SK-N-SH (cell line): Measurements from ENCODE around the gene GALNT18. TPM values are rescaled to one million over a fixed set of nuclear protein-coding genes. Genes with fewer than 3 reads are reported as not detected.

Source experiments
- CTCF ChIA-PET: fragments of 300-600, 350-600 bp; formaldehyde crosslinking; extraction: SDS; loops from one replicate; lab custom pipeline; 2021; lab: Yijun Ruan, JAX
- POLR2A ChIA-PET: fragments of 350-600 bp; sonication (Branson Sonifier 250); formaldehyde crosslinking; extraction: SDS; loops from one replicate; lab custom pipeline; 2020; ENCODE audit warnings: antibody characterized with exemption, inconsistent platforms; lab: Yijun Ruan, JAX
- DNase-seq: peaks from one replicate; pipeline ENCODE4 v3.0.0; 2012
- H2AFZ ChIP-seq: fragments of 200-600 bp; sonication (generic); 2 replicates; pipeline ENCODE4 v1.8.1; 2016; ENCODE audit warnings: antibody characterized with exemption, mild to moderate bottlenecking, low read depth
- H3F3A ChIP-seq: fragments of 200-600 bp; sonication (generic); replicated peaks from 2 replicates; pipeline ENCODE3; 2016; ENCODE audit warnings: antibody characterized with exemption, mild to moderate bottlenecking; ENCODE audit not compliant: insufficient read depth
- H3K27ac ChIP-seq, 2 experiments: fragments of 200-500 bp in 1 of 2; fragments of 200-600 bp in 1 of 2; sonication (Bioruptor generic) in 1 of 2; sonication (generic), shearing (Covaris generic) in 1 of 2; 2 replicates each; pipeline versions ENCODE4 v1.5.1 to v1.6.1; 2014 to 2016; ENCODE audit warnings: low read depth in 2 of 2, inconsistent platforms in 1 of 2, low read length in 1 of 2, mild to moderate bottlenecking in 1 of 2, mixed read lengths in 1 of 2
- H3K27me3 ChIP-seq: fragments of 200-600 bp; sonication (generic), shearing (Covaris generic); 2 replicates; pipeline ENCODE4 v1.6.1; 2016; ENCODE audit warnings: mixed run types; ENCODE audit not compliant: insufficient read depth
- H3K36me3 ChIP-seq, 2 experiments: fragments of 200-500 bp in 1 of 2; fragments of 200-600 bp in 1 of 2; sonication (Bioruptor generic) in 1 of 2; sonication (generic) in 1 of 2; replicated peaks in 1 of 2; 2 replicates each; pipeline versions ENCODE3 to v1.5.1; 2014 to 2016; ENCODE audit warnings: low read length in 1 of 2, mild to moderate bottlenecking in 1 of 2; ENCODE audit not compliant: insufficient read depth in 2 of 2, control insufficient read depth in 1 of 2
- H3K4me1 ChIP-seq, 2 experiments: fragments of 200-500 bp in 1 of 2; fragments of 200-600 bp in 1 of 2; sonication (Bioruptor generic) in 1 of 2; sonication (generic), shearing (Covaris generic) in 1 of 2; 2 replicates each; pipeline versions ENCODE4 v1.5.1 to v1.6.1; 2014 to 2016; ENCODE audit warnings: low read depth in 1 of 2, low read length in 1 of 2, mixed run types in 1 of 2; ENCODE audit not compliant: insufficient read depth in 2 of 2, control insufficient read depth in 1 of 2
- H3K4me2 ChIP-seq: fragments of 200-600 bp; sonication (generic), shearing (Covaris generic); 2 replicates; pipeline ENCODE4 v1.6.1; 2017; ENCODE audit warnings: mixed run types
- H3K4me3 ChIP-seq, 2 experiments: fragments of 200-500 bp in 1 of 2; fragments of 200-600 bp in 1 of 2; sonication (Bioruptor generic) in 1 of 2; sonication (generic), shearing (Covaris generic) in 1 of 2; 2 replicates each; pipeline versions ENCODE4 v1.5.1 to v1.8.1; 2014 to 2016; ENCODE audit warnings: low read depth in 2 of 2, inconsistent platforms in 1 of 2, low read length in 1 of 2, mild to moderate bottlenecking in 1 of 2, mixed read lengths in 1 of 2, moderate library complexity in 1 of 2
- H3K79me2 ChIP-seq: fragments of 200-600 bp; sonication (generic); 2 replicates; pipeline ENCODE4 v1.8.1; 2017; ENCODE audit warnings: mild to moderate bottlenecking; ENCODE audit not compliant: insufficient read depth
- H3K9ac ChIP-seq: fragments of 200-600 bp; sonication (generic); 2 replicates; pipeline ENCODE4 v1.6.1; 2017; ENCODE audit warnings: mixed run types
- H3K9me2 ChIP-seq: fragments of 200-600 bp; sonication (generic); 2 replicates; pipeline ENCODE4 v1.6.1; 2017; ENCODE audit warnings: mixed run types
- H3K9me3 ChIP-seq: fragments of 200-600 bp; sonication (generic); 2 replicates; pipeline ENCODE4 v1.6.1; 2017; ENCODE audit warnings: mixed run types, mild to moderate bottlenecking, moderate library complexity
- H4K20me1 ChIP-seq: fragments of 200-600 bp; sonication (generic); 2 replicates; pipeline ENCODE4 v1.6.1; 2017; ENCODE audit warnings: mild to moderate bottlenecking, mixed run types; ENCODE audit not compliant: insufficient read depth
- CHD2 ChIP-seq: fragments of 150-350 bp; IDR thresholded peaks from 2 replicates; pipeline ENCODE4 v1.6.1; 2018; ENCODE audit warnings: low read length; ENCODE audit not compliant: partially characterized antibody
- EP300 ChIP-seq, 2 experiments: IDR thresholded peaks; 2 replicates each; pipeline versions ENCODE4 v1.4.0 to v1.6.1; 2012; ENCODE audit warnings: borderline replicate concordance in 1 of 2, low read depth in 1 of 2, low read length in 1 of 2
- EZH2phosphoT487 ChIP-seq: fragments of 200-600 bp; sonication (generic); IDR thresholded peaks from 2 replicates; pipeline ENCODE4 v1.6.1; 2017; ENCODE audit warnings: low read depth, mixed run types, mild to moderate bottlenecking, antibody characterized with exemption, moderate library complexity, borderline replicate concordance
- FOXJ3 ChIP-seq: sonication (generic); formaldehyde crosslinking; IDR thresholded peaks from 2 replicates; pipeline ENCODE4 v1.5.1; 2020; ENCODE audit warnings: mild to moderate bottlenecking, missing genetic modification reagents
- FOXM1 ChIP-seq: IDR thresholded peaks from 2 replicates; pipeline ENCODE4 v1.4.0; 2012; ENCODE audit warnings: low read depth, mild to moderate bottlenecking
- GABPA ChIP-seq: IDR thresholded peaks from 2 replicates; pipeline ENCODE4 v1.4.0; 2012; ENCODE audit warnings: low read depth, mild to moderate bottlenecking
- JUND ChIP-seq: IDR thresholded peaks from 2 replicates; pipeline ENCODE4 v1.4.0; 2012
- MEF2A ChIP-seq: IDR thresholded peaks from 2 replicates; pipeline ENCODE4 v1.4.0; 2012; ENCODE audit warnings: low read depth, borderline replicate concordance
- NFIC ChIP-seq: IDR thresholded peaks from 2 replicates; pipeline ENCODE4 v1.4.0; 2012; ENCODE audit warnings: borderline replicate concordance
- NRF1 ChIP-seq: IDR thresholded peaks from 2 replicates; pipeline ENCODE4 v1.6.1; 2012; ENCODE audit warnings: low read depth, mild to moderate bottlenecking, low read length
- RFX5 ChIP-seq: IDR thresholded peaks from 2 replicates; pipeline ENCODE4 v1.6.1; 2012; ENCODE audit warnings: mild to moderate bottlenecking, improper control_type of control experiment, low read length
- SIN3A ChIP-seq: IDR thresholded peaks from 2 replicates; pipeline ENCODE4 v1.6.1; 2012; ENCODE audit warnings: low read depth, mild to moderate bottlenecking, low read length, moderate library complexity, borderline replicate concordance
- TEAD4 ChIP-seq: IDR thresholded peaks from 2 replicates; pipeline ENCODE4 v1.4.0; 2012; ENCODE audit warnings: mild to moderate bottlenecking, borderline replicate concordance; ENCODE audit not compliant: insufficient read depth
- WGBS: methylation state at CpG from one replicate; pipeline ENCODE4 v1.1.6; 2017; ENCODE audit warnings: low lambda C conversion rate; 5-methylcytosine and 5-hydroxymethylcytosine counted together
- polyA plus RNA-seq, 3 experiments: library from polyadenylated mRNA; depleted of rRNA; stranded (reverse); fragments of >200 nt; gene quantifications; 2 replicates each; pipeline ENCODE4 v1.2.3, GENCODE V29; 2012
- TF ChIP-seq, protein P1 (sequence below): IDR thresholded peaks from 2 replicates; pipeline ENCODE4 v1.4.0; 2012; ENCODE audit warnings: low read depth
- TF ChIP-seq, protein P2 (sequence below): fragments of 150-350 bp; IDR thresholded peaks from 2 replicates; pipeline ENCODE4 v1.6.1; 2017; ENCODE audit warnings: antibody characterized with exemption, low read length, low read depth, borderline replicate concordance
- TF ChIP-seq, protein P3 (sequence below): fragments of 200-600 bp; sonication (generic); IDR thresholded peaks from 2 replicates; pipeline ENCODE4 v1.6.1; 2017; ENCODE audit warnings: antibody characterized with exemption, mild to moderate bottlenecking, moderate library complexity
- TF ChIP-seq, protein P4 (sequence below): fragments of 150-350 bp; IDR thresholded peaks from 2 replicates; pipeline ENCODE4 v1.6.1; 2016; ENCODE audit warnings: mild to moderate bottlenecking, low read depth, low read length
- TF ChIP-seq, protein P5 (sequence below): IDR thresholded peaks from 2 replicates; pipeline ENCODE4; 2012
- TF ChIP-seq, protein P6 (sequence below): IDR thresholded peaks from 2 replicates; pipeline ENCODE4 v1.4.0; 2012; ENCODE audit warnings: low read depth, borderline replicate concordance
- TF ChIP-seq, protein P7 (sequence below): IDR thresholded peaks from 2 replicates; pipeline ENCODE4 v1.4.0; 2012; ENCODE audit warnings: low read depth, borderline replicate concordance

The GALNT18 gene
- polyA plus RNA-seq, 1 of the 3 experiments (the other 2 are of a cell fraction), result 0.64 TPM

DNA sequence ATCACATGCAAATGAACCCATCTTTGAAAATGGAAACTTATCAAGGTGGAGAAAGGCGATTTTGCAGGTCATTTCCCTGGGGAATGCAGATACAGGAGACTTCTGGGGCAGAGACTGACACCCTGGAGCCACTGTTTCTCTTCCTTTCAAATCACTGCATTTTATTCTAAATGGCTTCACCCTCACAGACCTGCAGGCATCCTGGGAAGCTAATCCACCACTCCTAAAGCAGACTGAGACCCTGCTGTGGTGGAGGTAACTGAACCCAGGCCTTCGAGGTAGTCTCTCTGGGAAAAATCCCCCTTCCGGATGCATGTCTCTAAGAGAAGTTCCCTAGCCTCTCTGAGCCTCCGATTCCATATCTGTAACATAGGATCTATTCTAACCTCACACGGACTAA is 247.9 kb downstream of the GALNT18 start:
- Histone ChIP-seq H2AFZ (no peak overlapping the region), H4K20me1 (no peaks in the 10 kb centered on the region), H3K79me2 (no peaks in the 10 kb centered on the region), H3K27me3 (no peaks in the 10 kb centered on the region), H3K27ac (no peak overlapping the region), H3K4me3 (no peak overlapping the region), H3K9me2 (no peaks in the 10 kb centered on the region), H3K9ac (no peak overlapping the region), H3K4me1 (peaks cover 0 to 26% of the 10 kb centered on the region in 2 experiments; a peak in 2 of 4 replicates), H3K9me3 (no peaks in the 10 kb centered on the region), H3F3A (no peaks in the 10 kb centered on the region), H3K36me3 (no peaks in the 10 kb centered on the region), H3K4me2 (no peak overlapping the region)
- no peak for TF ChIP-seq RFX5
- TF ChIP-seq NFIC, result no peak
- no peak for TF ChIP-seq JUND
- no peak for TF ChIP-seq GABPA
- TF ChIP-seq MEF2A, result no peak
- no peak for TF ChIP-seq FOXJ3 (CRISPR knock-in tag)
- no peak for TF ChIP-seq EP300 (IDR thresholded peaks at IDR 0.05; ENCODE audit: borderline replicate concordance in 1 of 2, low read depth in 1 of 2, low read length in 1 of 2)
- TF ChIP-seq NRF1, result no peak
- TF ChIP-seq, protein P1, sequence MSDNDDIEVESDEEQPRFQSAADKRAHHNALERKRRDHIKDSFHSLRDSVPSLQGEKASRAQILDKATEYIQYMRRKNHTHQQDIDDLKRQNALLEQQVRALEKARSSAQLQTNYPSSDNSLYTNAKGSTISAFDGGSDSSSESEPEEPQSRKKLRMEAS, result no peak
- no peak for TF ChIP-seq EZH2phosphoT487
- no peak for TF ChIP-seq TEAD4
- POLR2A ChIA-PET, result no interaction called here
- CTCF ChIA-PET, result interaction anchor here (1.0 kb wide), 1 partner anchor 33 kb away, joined by 3 read pairs; no protein-coding TSS in a partner anchor
- 32% methylated on average over 5 of the region's 5 CpGs for WGBS
- no peak for DNase-seq

DNA sequence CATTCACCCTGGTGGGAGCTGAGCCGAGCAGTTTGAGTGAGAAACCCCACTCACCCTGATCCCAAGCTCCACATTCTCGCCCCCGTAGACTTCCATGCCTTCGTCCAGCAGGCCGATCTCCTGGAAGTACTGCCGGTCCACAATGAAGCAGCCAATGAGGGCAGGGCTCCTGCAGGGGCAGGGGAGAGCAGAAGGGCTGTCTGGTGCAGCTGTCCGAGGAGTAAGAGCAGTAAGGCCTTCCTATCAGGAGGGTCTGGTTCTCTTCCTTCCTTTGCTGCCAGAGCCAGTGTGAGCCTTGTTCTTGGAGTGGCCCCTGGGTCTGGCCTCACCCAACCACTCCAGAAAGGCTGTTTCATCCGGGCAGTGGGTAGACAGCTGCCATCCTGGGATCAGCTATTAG is 249.3 kb downstream of the GALNT18 start:
- ChIA-PET POLR2A (no interaction called here), CTCF (interaction anchor here (1.0 to 1.5 kb wide), 3 partner anchors 14 to 21 kb away, joined by 3 to 5 read pairs (median 3); no protein-coding TSS in a partner anchor)
- Histone ChIP-seq H3K79me2 (no peaks in the 10 kb centered on the region), H3K4me1 (peaks cover 0 to 12% of the 10 kb centered on the region in 2 experiments; a peak in 1 of 4 replicates), H3K9me2 (no peaks in the 10 kb centered on the region), H3K4me2 (no peak overlapping the region), H3K27ac (no peak overlapping the region), H2AFZ (no peak overlapping the region), H3K27me3 (no peaks in the 10 kb centered on the region), H3K9me3 (no peaks in the 10 kb centered on the region), H4K20me1 (no peaks in the 10 kb centered on the region), H3K36me3 (no peaks in the 10 kb centered on the region), H3K9ac (no peak overlapping the region), H3F3A (no peaks in the 10 kb centered on the region), H3K4me3 (no peak overlapping the region)
- DNase-seq, result no peak
- WGBS, result 72% methylated on average over 8 of the region's 8 CpGs
- TF ChIP-seq, protein P2, sequence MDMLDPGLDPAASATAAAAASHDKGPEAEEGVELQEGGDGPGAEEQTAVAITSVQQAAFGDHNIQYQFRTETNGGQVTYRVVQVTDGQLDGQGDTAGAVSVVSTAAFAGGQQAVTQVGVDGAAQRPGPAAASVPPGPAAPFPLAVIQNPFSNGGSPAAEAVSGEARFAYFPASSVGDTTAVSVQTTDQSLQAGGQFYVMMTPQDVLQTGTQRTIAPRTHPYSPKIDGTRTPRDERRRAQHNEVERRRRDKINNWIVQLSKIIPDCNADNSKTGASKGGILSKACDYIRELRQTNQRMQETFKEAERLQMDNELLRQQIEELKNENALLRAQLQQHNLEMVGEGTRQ, result no peak
- TF ChIP-seq, protein P1, result no peak
- TF ChIP-seq CHD2 (no peak), FOXM1 (no peak), SIN3A (no peak), NFIC (no peak)
- TF ChIP-seq, protein P3, sequence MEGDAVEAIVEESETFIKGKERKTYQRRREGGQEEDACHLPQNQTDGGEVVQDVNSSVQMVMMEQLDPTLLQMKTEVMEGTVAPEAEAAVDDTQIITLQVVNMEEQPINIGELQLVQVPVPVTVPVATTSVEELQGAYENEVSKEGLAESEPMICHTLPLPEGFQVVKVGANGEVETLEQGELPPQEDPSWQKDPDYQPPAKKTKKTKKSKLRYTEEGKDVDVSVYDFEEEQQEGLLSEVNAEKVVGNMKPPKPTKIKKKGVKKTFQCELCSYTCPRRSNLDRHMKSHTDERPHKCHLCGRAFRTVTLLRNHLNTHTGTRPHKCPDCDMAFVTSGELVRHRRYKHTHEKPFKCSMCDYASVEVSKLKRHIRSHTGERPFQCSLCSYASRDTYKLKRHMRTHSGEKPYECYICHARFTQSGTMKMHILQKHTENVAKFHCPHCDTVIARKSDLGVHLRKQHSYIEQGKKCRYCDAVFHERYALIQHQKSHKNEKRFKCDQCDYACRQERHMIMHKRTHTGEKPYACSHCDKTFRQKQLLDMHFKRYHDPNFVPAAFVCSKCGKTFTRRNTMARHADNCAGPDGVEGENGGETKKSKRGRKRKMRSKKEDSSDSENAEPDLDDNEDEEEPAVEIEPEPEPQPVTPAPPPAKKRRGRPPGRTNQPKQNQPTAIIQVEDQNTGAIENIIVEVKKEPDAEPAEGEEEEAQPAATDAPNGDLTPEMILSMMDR, result no peak
- TF ChIP-seq, protein P4, sequence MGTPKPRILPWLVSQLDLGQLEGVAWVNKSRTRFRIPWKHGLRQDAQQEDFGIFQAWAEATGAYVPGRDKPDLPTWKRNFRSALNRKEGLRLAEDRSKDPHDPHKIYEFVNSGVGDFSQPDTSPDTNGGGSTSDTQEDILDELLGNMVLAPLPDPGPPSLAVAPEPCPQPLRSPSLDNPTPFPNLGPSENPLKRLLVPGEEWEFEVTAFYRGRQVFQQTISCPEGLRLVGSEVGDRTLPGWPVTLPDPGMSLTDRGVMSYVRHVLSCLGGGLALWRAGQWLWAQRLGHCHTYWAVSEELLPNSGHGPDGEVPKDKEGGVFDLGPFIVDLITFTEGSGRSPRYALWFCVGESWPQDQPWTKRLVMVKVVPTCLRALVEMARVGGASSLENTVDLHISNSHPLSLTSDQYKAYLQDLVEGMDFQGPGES, result no peak
- TF ChIP-seq, protein P5, sequence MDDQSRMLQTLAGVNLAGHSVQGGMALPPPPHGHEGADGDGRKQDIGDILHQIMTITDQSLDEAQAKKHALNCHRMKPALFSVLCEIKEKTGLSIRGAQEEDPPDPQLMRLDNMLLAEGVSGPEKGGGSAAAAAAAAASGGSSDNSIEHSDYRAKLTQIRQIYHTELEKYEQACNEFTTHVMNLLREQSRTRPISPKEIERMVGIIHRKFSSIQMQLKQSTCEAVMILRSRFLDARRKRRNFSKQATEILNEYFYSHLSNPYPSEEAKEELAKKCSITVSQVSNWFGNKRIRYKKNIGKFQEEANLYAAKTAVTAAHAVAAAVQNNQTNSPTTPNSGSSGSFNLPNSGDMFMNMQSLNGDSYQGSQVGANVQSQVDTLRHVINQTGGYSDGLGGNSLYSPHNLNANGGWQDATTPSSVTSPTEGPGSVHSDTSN, result no peak
- TF ChIP-seq, protein P6, sequence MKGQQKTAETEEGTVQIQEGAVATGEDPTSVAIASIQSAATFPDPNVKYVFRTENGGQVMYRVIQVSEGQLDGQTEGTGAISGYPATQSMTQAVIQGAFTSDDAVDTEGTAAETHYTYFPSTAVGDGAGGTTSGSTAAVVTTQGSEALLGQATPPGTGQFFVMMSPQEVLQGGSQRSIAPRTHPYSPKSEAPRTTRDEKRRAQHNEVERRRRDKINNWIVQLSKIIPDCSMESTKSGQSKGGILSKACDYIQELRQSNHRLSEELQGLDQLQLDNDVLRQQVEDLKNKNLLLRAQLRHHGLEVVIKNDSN, result no peak
- TF ChIP-seq, protein P7, sequence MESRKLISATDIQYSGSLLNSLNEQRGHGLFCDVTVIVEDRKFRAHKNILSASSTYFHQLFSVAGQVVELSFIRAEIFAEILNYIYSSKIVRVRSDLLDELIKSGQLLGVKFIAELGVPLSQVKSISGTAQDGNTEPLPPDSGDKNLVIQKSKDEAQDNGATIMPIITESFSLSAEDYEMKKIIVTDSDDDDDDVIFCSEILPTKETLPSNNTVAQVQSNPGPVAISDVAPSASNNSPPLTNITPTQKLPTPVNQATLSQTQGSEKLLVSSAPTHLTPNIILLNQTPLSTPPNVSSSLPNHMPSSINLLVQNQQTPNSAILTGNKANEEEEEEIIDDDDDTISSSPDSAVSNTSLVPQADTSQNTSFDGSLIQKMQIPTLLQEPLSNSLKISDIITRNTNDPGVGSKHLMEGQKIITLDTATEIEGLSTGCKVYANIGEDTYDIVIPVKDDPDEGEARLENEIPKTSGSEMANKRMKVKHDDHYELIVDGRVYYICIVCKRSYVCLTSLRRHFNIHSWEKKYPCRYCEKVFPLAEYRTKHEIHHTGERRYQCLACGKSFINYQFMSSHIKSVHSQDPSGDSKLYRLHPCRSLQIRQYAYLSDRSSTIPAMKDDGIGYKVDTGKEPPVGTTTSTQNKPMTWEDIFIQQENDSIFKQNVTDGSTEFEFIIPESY, result no peak
